AG09309 (cell line): ENCODE measurements around the gene MT1B.

Source experiments
- DNase-seq: peaks from one replicate; pipeline ENCODE4 v3.0.0-alpha.2; 2010; ENCODE audit warnings: low read depth
- H3K4me3 ChIP-seq: 2 replicates; pipeline ENCODE4 v1.5.1; 2011; ENCODE audit warnings: mild to moderate bottlenecking, low read depth, low read length, moderate library complexity; ENCODE audit not compliant: control insufficient read depth
- TF ChIP-seq, protein P1 (sequence below): IDR thresholded peaks from 2 replicates; pipeline ENCODE4 v1.5.1; 2011; ENCODE audit warnings: mild to moderate bottlenecking, low read depth, low read length, inconsistent platforms; ENCODE audit not compliant: insufficient read depth, control insufficient read depth; ENCODE audit errors: missing control alignments

The MT1B gene

DNA sequence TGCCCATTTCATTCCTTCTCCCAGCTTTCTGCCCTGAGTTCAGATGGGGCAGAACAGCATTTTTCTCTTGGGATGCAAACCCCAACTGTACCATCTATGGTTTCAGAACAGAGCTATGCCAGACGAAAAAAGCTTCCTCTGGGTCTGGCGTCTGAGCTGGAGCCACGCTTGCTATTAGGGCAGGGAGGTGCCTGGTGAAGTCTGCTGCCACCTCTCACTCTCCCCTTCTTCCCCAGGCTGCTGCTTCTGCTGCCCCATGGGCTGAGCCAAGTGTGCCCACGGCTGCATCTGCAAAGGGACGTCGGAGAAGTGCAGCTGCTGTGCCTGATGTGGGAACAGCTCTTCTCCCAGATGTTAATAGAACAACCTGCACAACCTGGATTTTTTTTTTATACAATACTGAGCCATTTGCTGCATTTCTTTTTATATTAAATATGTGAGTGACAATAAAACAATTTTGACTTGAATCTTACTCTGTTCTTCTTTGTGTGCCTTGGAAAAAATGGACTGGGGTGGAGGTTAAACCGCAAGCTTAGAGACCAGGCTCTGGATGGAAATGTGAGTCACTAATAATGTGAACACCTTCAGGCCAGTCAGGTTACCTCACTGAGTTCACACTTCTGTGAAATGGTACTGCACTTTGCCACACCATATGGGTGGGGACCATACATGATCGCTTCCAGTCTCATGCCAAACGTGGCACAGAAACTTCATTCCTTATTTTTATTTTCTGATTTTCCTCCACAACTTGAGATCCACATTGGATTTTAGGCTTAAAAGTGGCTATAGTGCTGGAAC, 14.9 kb upstream of the MT1B start:
- no peak overlapping the region for H3K4me3 ChIP-seq
- TF ChIP-seq, protein P1, sequence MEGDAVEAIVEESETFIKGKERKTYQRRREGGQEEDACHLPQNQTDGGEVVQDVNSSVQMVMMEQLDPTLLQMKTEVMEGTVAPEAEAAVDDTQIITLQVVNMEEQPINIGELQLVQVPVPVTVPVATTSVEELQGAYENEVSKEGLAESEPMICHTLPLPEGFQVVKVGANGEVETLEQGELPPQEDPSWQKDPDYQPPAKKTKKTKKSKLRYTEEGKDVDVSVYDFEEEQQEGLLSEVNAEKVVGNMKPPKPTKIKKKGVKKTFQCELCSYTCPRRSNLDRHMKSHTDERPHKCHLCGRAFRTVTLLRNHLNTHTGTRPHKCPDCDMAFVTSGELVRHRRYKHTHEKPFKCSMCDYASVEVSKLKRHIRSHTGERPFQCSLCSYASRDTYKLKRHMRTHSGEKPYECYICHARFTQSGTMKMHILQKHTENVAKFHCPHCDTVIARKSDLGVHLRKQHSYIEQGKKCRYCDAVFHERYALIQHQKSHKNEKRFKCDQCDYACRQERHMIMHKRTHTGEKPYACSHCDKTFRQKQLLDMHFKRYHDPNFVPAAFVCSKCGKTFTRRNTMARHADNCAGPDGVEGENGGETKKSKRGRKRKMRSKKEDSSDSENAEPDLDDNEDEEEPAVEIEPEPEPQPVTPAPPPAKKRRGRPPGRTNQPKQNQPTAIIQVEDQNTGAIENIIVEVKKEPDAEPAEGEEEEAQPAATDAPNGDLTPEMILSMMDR, result no peak
- no peak for DNase-seq

DNA sequence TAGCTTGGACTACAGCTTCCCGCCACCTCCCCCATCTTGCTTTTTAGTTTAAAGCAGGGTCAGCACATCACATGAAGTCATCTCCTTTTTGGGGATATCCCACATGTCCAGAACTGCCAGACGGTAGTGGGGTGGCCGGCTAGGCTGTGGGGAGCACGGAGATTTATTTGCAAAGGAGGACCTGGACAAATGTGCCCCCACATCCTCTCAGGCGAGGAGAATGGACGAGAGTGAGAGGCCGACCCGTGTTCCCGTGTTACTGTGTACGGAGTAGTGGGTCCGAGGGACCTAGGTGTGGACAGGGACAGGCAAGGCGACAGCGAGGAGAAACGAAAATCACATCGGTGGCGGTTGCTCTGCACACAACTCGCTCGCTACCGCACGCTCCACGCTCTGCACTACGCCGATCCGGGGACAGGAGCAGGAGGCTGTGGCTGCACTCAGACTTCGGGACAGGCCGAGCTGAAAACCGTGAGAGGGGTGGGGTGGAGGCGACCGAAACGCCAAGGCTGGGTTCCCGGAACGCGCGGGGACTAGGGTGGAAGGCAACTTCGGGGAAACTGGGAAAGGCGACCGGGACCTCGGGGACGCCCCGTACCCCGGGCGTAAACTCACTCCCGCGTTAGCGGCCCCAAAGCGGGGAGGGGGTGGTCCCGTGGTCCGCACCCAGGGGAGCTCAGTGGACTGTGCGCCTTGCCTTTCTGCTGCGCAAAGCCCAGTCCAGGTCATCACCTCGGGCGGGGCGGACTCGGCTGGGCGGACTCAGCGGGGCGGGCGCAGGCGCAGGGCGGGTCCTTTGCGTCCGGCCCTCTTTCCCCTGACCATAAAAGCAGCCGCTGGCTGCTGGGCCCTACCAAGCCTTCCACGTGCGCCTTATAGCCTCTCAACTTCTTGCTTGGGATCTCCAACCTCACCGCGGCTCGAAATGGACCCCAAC, 13.6 kb upstream of the MT1B start, which contains the start of gene MT1A:
Gene MT1A, plus strand, starts transcription at position 853 of the 937 bp plus-strand sequence. Its CDS starts 73 bp downstream, at position 926.
- TF ChIP-seq, protein P1, result no peak
- DNase-seq, result no peak
- H3K4me3 ChIP-seq, result peak within 1 kb of the TSS; percentile 58

DNA sequence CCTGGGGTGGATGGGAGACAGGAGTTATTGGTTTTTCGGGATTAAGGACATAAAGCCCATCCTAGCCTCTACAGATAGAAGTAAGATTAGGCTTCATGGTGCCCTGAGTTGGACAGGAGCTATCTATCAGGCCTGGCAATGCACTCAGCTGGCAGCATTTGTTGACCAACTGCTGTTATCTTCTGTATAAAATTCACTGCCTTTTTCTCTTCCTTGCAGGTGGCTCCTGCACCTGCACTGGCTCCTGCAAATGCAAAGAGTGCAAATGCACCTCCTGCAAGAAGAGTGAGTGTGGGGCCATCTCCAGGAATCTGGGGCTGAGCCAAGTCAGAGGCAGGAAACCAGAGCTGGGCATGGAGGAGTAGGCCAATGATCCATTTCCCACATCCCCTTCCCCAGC, 12.6 kb upstream of the MT1B start:
- DNase-seq, result no peak
- no peak overlapping the region for H3K4me3 ChIP-seq
- TF ChIP-seq, protein P1, result no peak

DNA sequence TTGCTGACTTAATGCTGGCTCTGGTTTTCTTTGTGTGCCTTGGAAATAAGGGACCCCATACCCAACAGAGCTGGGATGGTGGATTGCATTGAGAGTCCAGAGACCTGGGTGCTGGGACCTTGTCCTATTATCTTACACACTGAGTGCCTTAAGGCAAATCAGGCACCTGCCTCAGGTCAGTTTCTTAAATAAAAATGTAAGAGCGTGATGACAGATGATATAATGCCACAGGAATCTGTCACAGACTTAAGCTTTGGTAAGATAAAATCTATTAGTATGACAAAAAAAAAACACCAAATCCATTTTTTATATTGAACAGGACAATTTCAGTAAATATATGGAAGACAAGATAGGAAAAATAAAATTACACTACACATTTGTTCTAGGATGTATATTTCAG, 11.6 kb upstream of the MT1B start:
- DNase-seq, result no peak
- H3K4me3 ChIP-seq, result no peak overlapping the region
- TF ChIP-seq, protein P1, result no peak

DNA sequence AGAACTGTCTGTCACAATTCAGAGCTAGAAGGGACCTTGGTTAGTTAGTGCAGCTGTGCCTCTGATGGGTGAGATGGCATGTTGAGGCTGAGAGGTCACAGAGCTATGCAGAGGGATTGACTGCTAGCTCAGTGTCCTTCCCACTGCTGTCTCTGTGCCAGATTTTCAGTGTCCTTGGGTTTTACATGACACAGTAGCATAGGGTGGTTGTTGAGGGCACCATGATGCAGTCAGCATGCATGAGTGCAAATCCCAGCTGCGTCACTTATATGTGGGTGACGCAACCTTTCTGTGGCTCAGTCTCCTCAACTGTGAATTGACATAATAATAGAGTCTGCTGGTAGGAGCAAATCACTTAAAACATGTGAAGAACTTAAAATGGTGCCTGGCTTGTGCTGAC, 10.5 kb upstream of the MT1B start:
- TF ChIP-seq, protein P1, result no peak
- DNase-seq, result no peak
- H3K4me3 ChIP-seq, result no peak overlapping the region

DNA sequence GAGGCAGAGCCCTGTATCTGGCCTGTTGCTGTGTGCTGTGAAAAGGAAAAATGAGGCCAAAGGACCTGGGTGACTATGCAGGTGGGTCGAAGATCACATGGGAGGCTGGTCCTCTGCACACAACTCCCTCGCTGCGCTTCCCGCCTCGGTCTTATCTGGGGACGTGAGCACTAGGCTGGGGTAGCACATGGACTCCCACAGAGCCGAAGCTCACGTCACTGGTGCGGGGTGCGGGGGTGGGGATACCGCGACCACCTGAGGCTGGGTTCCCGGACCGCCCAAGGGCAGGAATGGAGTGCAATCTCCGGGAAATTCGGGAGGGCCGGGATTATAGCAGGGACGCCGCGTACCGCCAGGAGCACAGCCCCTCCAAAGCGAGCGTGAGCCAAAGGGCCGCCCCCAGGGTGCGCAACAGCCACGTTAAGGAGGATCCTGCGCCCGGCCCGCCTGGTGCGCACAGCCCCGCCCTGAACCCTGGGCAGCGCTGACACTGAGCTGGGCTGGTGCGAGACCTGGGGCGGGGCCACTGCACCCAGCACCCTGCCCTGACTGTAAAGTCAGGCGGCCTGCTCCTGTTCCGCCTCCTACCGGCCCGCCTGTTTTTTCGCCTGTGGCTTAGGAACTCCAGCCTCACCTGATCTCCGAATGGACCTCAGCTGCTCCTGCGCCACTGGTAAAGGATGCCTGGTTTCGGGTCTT, 8.5 kb upstream of the MT1B start:
- TF ChIP-seq, protein P1, result peak; percentile 35
- peak overlapping the region; percentile 32 for H3K4me3 ChIP-seq
- no peak for DNase-seq
